HEK293 (cell line): ENCODE results near the gene PCDH9.

ENCODE experiments used
- GLIS2 ChIP-seq: fragments of 450-650 bp; formaldehyde crosslinking; IDR thresholded peaks from 2 replicates; pipeline ENCODE4 v1.5.1; 2016; ENCODE audit warnings: missing biosample characterization, missing genetic modification characterization
- HOXD13 ChIP-seq: sonication (generic); formaldehyde crosslinking; IDR thresholded peaks from 2 replicates; pipeline ENCODE4 v1.8.0; 2022; ENCODE audit warnings: missing genetic modification reagents, borderline replicate concordance
- MYNN ChIP-seq: fragments of 450-650 bp; formaldehyde crosslinking; IDR thresholded peaks from 2 replicates; pipeline ENCODE4 v1.5.1; 2016; ENCODE audit warnings: missing biosample characterization, missing genetic modification characterization, borderline replicate concordance
- ZBTB17 ChIP-seq: fragments of 450-650 bp; formaldehyde crosslinking; IDR thresholded peaks from 2 replicates; pipeline ENCODE4 v1.5.1; 2016; ENCODE audit warnings: missing biosample characterization, missing genetic modification characterization
- ZNF629 ChIP-seq: fragments of 450-650 bp; formaldehyde crosslinking; IDR thresholded peaks from 2 replicates; pipeline ENCODE4 v1.5.1; 2017; ENCODE audit warnings: missing biosample characterization, missing genetic modification characterization
- ZNF707 ChIP-seq: fragments of 450-650 bp; formaldehyde crosslinking; IDR thresholded peaks from 2 replicates; pipeline ENCODE4 v1.5.1; 2016; ENCODE audit warnings: missing biosample characterization, missing genetic modification characterization
- TF ChIP-seq, protein P1 (sequence below): fragments of 450-650 bp; formaldehyde crosslinking; IDR thresholded peaks from 2 replicates; pipeline ENCODE4 v1.5.1; 2016; ENCODE audit warnings: missing biosample characterization, missing genetic modification characterization, low read depth
- TF ChIP-seq, protein P2 (sequence below): fragments of 450-650 bp; formaldehyde crosslinking; IDR thresholded peaks from 2 replicates; pipeline ENCODE4 v1.5.1; 2016; ENCODE audit warnings: missing biosample characterization, missing genetic modification characterization
- TF ChIP-seq, protein P3 (sequence below): fragments of 450-650 bp; formaldehyde crosslinking; IDR thresholded peaks from 2 replicates; pipeline ENCODE4 v1.5.1; 2016; ENCODE audit warnings: missing biosample characterization, missing genetic modification characterization

DNA sequence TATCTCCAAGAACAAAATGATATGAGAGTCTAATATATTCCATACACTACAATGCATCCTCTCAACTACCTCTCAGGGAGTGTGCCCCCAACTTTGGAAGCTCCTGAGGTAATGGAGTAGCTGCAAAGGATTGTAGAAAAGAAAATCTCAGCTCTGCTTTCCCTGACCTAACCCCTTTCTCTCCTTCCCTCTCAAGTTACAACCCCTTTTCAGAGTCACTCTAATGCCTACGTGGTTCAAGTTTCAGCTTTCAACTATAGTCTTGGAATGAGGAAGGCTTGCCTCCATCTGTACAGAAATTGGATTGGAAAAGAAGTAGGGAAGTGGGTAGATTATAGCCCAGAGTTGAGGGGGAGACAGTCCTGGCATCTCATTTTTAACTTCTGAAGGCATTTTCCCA, 256.0 kb downstream of the PCDH9 start:
- TF ChIP-seq, protein P1, sequence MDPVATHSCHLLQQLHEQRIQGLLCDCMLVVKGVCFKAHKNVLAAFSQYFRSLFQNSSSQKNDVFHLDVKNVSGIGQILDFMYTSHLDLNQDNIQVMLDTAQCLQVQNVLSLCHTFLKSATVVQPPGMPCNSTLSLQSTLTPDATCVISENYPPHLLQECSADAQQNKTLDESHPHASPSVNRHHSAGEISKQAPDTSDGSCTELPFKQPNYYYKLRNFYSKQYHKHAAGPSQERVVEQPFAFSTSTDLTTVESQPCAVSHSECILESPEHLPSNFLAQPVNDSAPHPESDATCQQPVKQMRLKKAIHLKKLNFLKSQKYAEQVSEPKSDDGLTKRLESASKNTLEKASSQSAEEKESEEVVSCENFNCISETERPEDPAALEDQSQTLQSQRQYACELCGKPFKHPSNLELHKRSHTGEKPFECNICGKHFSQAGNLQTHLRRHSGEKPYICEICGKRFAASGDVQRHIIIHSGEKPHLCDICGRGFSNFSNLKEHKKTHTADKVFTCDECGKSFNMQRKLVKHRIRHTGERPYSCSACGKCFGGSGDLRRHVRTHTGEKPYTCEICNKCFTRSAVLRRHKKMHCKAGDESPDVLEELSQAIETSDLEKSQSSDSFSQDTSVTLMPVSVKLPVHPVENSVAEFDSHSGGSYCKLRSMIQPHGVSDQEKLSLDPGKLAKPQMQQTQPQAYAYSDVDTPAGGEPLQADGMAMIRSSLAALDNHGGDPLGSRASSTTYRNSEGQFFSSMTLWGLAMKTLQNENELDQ (tag by site-specific recombination), result no peak
- TF ChIP-seq HOXD13 (CRISPR knock-in tag) (no peak), MYNN (tag by site-specific recombination) (no peak), ZNF629 (tag by site-specific recombination) (no peak), GLIS2 (no peak), ZBTB17 (tag by site-specific recombination) (no peak), ZNF707 (tag by site-specific recombination) (no peak)
- TF ChIP-seq, protein P2, sequence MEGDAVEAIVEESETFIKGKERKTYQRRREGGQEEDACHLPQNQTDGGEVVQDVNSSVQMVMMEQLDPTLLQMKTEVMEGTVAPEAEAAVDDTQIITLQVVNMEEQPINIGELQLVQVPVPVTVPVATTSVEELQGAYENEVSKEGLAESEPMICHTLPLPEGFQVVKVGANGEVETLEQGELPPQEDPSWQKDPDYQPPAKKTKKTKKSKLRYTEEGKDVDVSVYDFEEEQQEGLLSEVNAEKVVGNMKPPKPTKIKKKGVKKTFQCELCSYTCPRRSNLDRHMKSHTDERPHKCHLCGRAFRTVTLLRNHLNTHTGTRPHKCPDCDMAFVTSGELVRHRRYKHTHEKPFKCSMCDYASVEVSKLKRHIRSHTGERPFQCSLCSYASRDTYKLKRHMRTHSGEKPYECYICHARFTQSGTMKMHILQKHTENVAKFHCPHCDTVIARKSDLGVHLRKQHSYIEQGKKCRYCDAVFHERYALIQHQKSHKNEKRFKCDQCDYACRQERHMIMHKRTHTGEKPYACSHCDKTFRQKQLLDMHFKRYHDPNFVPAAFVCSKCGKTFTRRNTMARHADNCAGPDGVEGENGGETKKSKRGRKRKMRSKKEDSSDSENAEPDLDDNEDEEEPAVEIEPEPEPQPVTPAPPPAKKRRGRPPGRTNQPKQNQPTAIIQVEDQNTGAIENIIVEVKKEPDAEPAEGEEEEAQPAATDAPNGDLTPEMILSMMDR (tag by site-specific recombination), result no peak
- TF ChIP-seq, protein P3, sequence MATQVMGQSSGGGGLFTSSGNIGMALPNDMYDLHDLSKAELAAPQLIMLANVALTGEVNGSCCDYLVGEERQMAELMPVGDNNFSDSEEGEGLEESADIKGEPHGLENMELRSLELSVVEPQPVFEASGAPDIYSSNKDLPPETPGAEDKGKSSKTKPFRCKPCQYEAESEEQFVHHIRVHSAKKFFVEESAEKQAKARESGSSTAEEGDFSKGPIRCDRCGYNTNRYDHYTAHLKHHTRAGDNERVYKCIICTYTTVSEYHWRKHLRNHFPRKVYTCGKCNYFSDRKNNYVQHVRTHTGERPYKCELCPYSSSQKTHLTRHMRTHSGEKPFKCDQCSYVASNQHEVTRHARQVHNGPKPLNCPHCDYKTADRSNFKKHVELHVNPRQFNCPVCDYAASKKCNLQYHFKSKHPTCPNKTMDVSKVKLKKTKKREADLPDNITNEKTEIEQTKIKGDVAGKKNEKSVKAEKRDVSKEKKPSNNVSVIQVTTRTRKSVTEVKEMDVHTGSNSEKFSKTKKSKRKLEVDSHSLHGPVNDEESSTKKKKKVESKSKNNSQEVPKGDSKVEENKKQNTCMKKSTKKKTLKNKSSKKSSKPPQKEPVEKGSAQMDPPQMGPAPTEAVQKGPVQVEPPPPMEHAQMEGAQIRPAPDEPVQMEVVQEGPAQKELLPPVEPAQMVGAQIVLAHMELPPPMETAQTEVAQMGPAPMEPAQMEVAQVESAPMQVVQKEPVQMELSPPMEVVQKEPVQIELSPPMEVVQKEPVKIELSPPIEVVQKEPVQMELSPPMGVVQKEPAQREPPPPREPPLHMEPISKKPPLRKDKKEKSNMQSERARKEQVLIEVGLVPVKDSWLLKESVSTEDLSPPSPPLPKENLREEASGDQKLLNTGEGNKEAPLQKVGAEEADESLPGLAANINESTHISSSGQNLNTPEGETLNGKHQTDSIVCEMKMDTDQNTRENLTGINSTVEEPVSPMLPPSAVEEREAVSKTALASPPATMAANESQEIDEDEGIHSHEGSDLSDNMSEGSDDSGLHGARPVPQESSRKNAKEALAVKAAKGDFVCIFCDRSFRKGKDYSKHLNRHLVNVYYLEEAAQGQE (tag by site-specific recombination), result no peak
